Panc1 (cell line): ENCODE results near the gene ATG4A. TPM values are rescaled to one million over a fixed set of nuclear protein-coding genes. Genes with fewer than 3 reads are reported as not detected.

Source experiments
- ATAC-seq: fragments of 200-7000 bp; cut with Tn5 transposase; 2 replicates; pipeline ENCODE4 v1.9.1; 2020; ENCODE audit warnings: mild to moderate bottlenecking, moderate library complexity
- BruUV-seq: library from RNA; stranded (reverse); fragments of 400-500 nt; replicated peaks from 2 replicates; lab custom pipeline; 2021; lab: Mats Ljungman, UMichigan
- CTCF ChIA-PET: fragments of 300-600 bp; sonication (Branson Sonifier 250); formaldehyde crosslinking; loops from one replicate; lab custom pipeline; 2022; ENCODE audit warnings: antibody characterized with exemption; lab: Charles Lee
- POLR2A ChIA-PET: fragments of 300-600 bp; sonication (Branson Sonifier 250); formaldehyde crosslinking; loops from one replicate; lab custom pipeline; 2022; ENCODE audit warnings: antibody characterized with exemption; lab: Charles Lee
- DNase-seq: peaks from one replicate; pipeline ENCODE4 v3.0.0-alpha.2; 2010; ENCODE audit warnings: low read depth, low spot score
- H3K27ac ChIP-seq: 2 replicates; pipeline ENCODE4 v1.5.1; 2011; ENCODE audit warnings: mild to moderate bottlenecking, low read length, inconsistent platforms
- H3K27me3 ChIP-seq: fragments of 200-500 bp; sonication (Bioruptor generic); 2 replicates; pipeline ENCODE4 v1.6.0; 2014; ENCODE audit warnings: low read length, inconsistent platforms; ENCODE audit not compliant: control insufficient read depth, insufficient read depth
- H3K36me3 ChIP-seq: fragments of 200-500 bp; sonication (Bioruptor generic); 2 replicates; pipeline ENCODE4 v1.5.1; 2014; ENCODE audit warnings: inconsistent platforms, mild to moderate bottlenecking, low read length, moderate library complexity; ENCODE audit not compliant: control insufficient read depth, insufficient read depth
- H3K4me1 ChIP-seq: 2 replicates; pipeline ENCODE4 v1.5.1; 2011; ENCODE audit warnings: inconsistent platforms, mild to moderate bottlenecking, low read length, moderate library complexity; ENCODE audit not compliant: control insufficient read depth, insufficient read depth
- H3K4me3 ChIP-seq, 2 experiments: 2 replicates each; pipeline ENCODE4 v1.5.1; 2011 to 2012; ENCODE audit warnings: low read depth in 2 of 2, low read length in 2 of 2, mild to moderate bottlenecking in 2 of 2, inconsistent platforms in 1 of 2, moderate library complexity in 1 of 2
- H3K9me3 ChIP-seq: fragments of 200-500 bp; sonication (Bioruptor generic); 2 replicates; pipeline ENCODE4 v1.5.1; 2014; ENCODE audit warnings: low read depth, mild to moderate bottlenecking, inconsistent platforms, low read length, moderate library complexity; ENCODE audit not compliant: control insufficient read depth, insufficient read depth
- CTCF ChIP-seq: fragments of 450-650 bp; IDR thresholded peaks from 2 replicates; pipeline ENCODE4 v1.5.1; 2017; ENCODE audit warnings: mild to moderate bottlenecking
- POLR2AphosphoS5 ChIP-seq: IDR thresholded peaks from 2 replicates; pipeline ENCODE4 v1.6.1; 2012; ENCODE audit warnings: mild to moderate bottlenecking, low read depth, low read length, moderate library complexity
- REST ChIP-seq, 2 experiments: IDR thresholded peaks; 2 replicates each; pipeline ENCODE4 v1.6.1; 2011 to 2012; ENCODE audit warnings: low read depth in 2 of 2, control low read depth in 1 of 2, low read length in 1 of 2, mild to moderate bottlenecking in 1 of 2, moderate library complexity in 1 of 2; ENCODE audit not compliant: insufficient read depth in 1 of 2
- SIN3A ChIP-seq: IDR thresholded peaks from 2 replicates; pipeline ENCODE4 v1.6.1; 2012; ENCODE audit warnings: low read depth, mild to moderate bottlenecking, low read length, moderate library complexity, borderline replicate concordance; ENCODE audit not compliant: insufficient read depth
- TCF7L2 ChIP-seq: IDR thresholded peaks from 2 replicates; pipeline ENCODE4 v1.6.1; 2011; ENCODE audit warnings: mild to moderate bottlenecking, low read depth, low read length, inconsistent platforms
- in situ Hi-C: cut with HindIII; loops from 2 replicates; pipeline ENCODE4 v1.10.0; 2016; ENCODE audit warnings: low sequenced_read_pairs, low pct_unique_long_range_greater_than_20kb
- intact Hi-C: fragments of 100-400 bp; cut with micrococcal nuclease; formaldehyde crosslinking; loops from one replicate; pipeline ENCODE4 v1.10.0; 2022; ENCODE audit not compliant: unreplicated experiment
- total RNA-seq: library from RNA; stranded (reverse); gene quantifications from one replicate; pipeline ENCODE4 v1.2.1, GENCODE V29; 2021; ENCODE audit not compliant: unreplicated experiment

The ATG4A gene
- total RNA-seq, 1 experiment from 2014 or later, result 13.7 TPM

GRCh38 chrX:108162265-108162664 lies 70.7 kb downstream of the ATG4A start:
- CTCF ChIA-PET, result no interaction called here
- Histone ChIP-seq H3K27ac (no peak overlapping the region), H3K36me3 (no peaks in the 10 kb centered on the region), H3K9me3 (no peaks in the 10 kb centered on the region), H3K4me3 (no peak overlapping the region), H3K27me3 (no peaks in the 10 kb centered on the region), H3K4me1 (no peaks in the 10 kb centered on the region; the same call in 1 of the 2 replicates)
- POLR2A ChIA-PET, result no interaction called here
- BruUV-seq, result no TSS peak
- no peak for DNase-seq
- TF ChIP-seq CTCF, result no peak
- TF ChIP-seq REST (IDR thresholded peaks at IDR 0.05; ENCODE audit: insufficient read depth in 1 of 2, low read depth in 2 of 2, low read length in 1 of 2), result no peak
- no peak for TF ChIP-seq POLR2AphosphoS5
- ATAC-seq, result no peak
- in situ Hi-C loops, result no loop called here
- intact Hi-C loops, result no loop called here

GRCh38 chrX:108163333-108164082 lies 71.9 kb downstream of the ATG4A start:
- no peaks in the 10 kb centered on the region for H3K9me3 ChIP-seq
- intact Hi-C loops (no loop called here), in situ Hi-C loops (no loop called here)
- CTCF ChIA-PET, result no interaction called here
- no peak overlapping the region for H3K27ac ChIP-seq
- H3K27me3 ChIP-seq, result no peaks in the 10 kb centered on the region
- POLR2A ChIA-PET, result no interaction called here
- H3K36me3 ChIP-seq, result no peaks in the 10 kb centered on the region
- H3K4me3 ChIP-seq, result no peak overlapping the region
- ATAC-seq (no peak), DNase-seq (no peak)
- no peaks in the 10 kb centered on the region; the same call in 1 of the 2 replicates for H3K4me1 ChIP-seq
- TF ChIP-seq SIN3A (no peak), POLR2AphosphoS5 (no peak), REST (IDR thresholded peaks at IDR 0.05; ENCODE audit: insufficient read depth in 1 of 2, low read depth in 2 of 2, low read length in 1 of 2) (no peak), CTCF (no peak), TCF7L2 (no peak)
- BruUV-seq, result no TSS peak
